Esophagus (tissue), 2 donors: ENCODE results near the gene SYTL5. TPM values are rescaled to one million over a fixed set of nuclear protein-coding genes. Genes with fewer than 3 reads are reported as not detected.

ENCODE experiments used
- H3K27ac ChIP-seq, 2 donors: one replicate each; pipeline ENCODE4 v1.5.1; 2013; ENCODE audit warnings: low read depth in 2 of 2, mild to moderate bottlenecking in 2 of 2, inconsistent platforms in 1 of 2, low read length in 1 of 2, moderate library complexity in 1 of 2
- H3K27me3 ChIP-seq, 2 donors: one replicate each; pipeline ENCODE4 v1.6.1; 2013; ENCODE audit warnings: low read length in 2 of 2, control low read depth in 1 of 2, mild to moderate bottlenecking in 1 of 2; ENCODE audit not compliant: insufficient read depth in 2 of 2, control insufficient read depth in 1 of 2
- H3K36me3 ChIP-seq, 2 donors: one replicate each; pipeline ENCODE4 v1.6.1; 2013; ENCODE audit warnings: low read length in 1 of 2; ENCODE audit not compliant: control insufficient read depth in 2 of 2, insufficient read depth in 2 of 2
- H3K4me1 ChIP-seq, 2 donors: one replicate each; pipeline ENCODE4 v1.6.1; 2013; ENCODE audit warnings: low read length in 1 of 2; ENCODE audit not compliant: control insufficient read depth in 2 of 2, insufficient read depth in 2 of 2
- H3K4me3 ChIP-seq, 2 donors: one replicate each; pipeline ENCODE4 v1.5.1; 2013; ENCODE audit warnings: low read length in 2 of 2, mild to moderate bottlenecking in 2 of 2, low read depth in 1 of 2, moderate library complexity in 1 of 2
- H3K9me3 ChIP-seq, 2 donors: one replicate each; pipeline ENCODE4 v1.6.1; 2013; ENCODE audit warnings: mild to moderate bottlenecking in 2 of 2, low read depth in 1 of 2, low read length in 1 of 2, moderate library complexity in 1 of 2; ENCODE audit not compliant: control insufficient read depth in 2 of 2, insufficient read depth in 1 of 2
- WGBS, 2 donors: extraction: QIAGEN DNeasy Blood & Tissue Kit; methylation state at CpG; one replicate each; pipeline ENCODE4 v1.1.7; 2013; 5-methylcytosine and 5-hydroxymethylcytosine counted together
- polyA plus RNA-seq, 2 donors: library from polyadenylated mRNA; stranded (reverse); fragments of 200-250 nt; gene quantifications; one replicate each; pipeline ENCODE4 v1.2.3, GENCODE V29; 2013
- donor health status: healthy with polysubstance abuse.
- donor health status: Bipolar disorder and iron deficiency.

SYTL5 gene
- polyA plus RNA-seq, 2 donors, result 3.0 TPM

DNA sequence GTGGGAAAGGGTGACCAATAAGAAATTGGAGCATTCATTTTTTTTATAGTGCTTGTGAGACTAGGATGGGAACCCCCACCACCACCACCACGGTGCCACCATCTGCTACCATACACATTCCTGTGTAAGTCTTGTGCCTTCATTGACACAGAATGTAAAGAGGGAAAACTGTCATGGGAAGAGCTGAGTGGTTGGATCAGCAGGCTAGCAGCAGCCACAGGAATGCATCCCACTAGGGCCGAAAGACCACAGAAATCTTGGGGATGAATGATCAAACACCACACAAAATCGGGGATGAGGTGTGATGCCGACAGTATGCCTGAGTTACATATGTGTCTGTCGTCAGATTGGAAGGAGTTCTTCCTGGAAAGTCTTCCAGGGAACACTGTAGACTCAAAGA lies 145.1 kb downstream of the SYTL5 start:
- 73 to 83% methylated on average over 5 of the region's 5 CpGs for WGBS, 2 donors

DNA sequence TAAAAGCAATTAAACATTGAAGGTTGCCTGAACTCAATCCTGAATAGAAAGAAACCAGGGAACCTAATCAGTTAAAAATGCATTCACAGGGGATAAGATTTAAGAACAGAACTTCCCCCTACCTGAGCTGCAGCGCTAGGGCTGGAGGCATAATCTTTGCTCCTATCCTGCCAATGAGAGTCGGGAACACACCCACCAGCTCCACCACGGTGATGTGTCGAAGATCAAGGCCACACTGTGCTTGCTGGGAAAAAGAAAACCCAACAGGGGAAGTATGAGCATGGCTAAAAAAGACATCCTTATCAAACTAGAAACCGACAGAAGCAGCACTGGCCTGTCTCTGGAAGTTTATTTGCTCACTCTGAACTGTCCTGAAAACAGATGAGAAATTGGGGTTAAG lies 148.0 kb downstream of the SYTL5 start:
- Histone ChIP-seq H3K4me1 (no peaks in the 10 kb centered on the region), H3K4me3 (no peak overlapping the region), H3K27ac (no peak overlapping the region), H3K9me3 (no peaks in the 10 kb centered on the region), H3K36me3 (no peaks in the 10 kb centered on the region), H3K27me3 (peaks cover 0 to 4% of the 10 kb centered on the region in 2 donors)
- WGBS, 2 donors, result 58 to 78% methylated on average over 5 of the region's 5 CpGs

More for the DNA sequence above, 145.1 kb downstream of the SYTL5 start:
- H3K36me3 ChIP-seq, result no peaks in the 10 kb centered on the region
- H3K4me3 ChIP-seq, result no peak overlapping the region
- H3K27ac ChIP-seq, result no peak overlapping the region
- no peaks in the 10 kb centered on the region for H3K4me1 ChIP-seq
- peaks cover 0 to 4% of the 10 kb centered on the region in 2 donors for H3K27me3 ChIP-seq
- H3K9me3 ChIP-seq, result no peaks in the 10 kb centered on the region

- Histone ChIP-seq H3K36me3 (no peaks in the 10 kb centered on the region), H3K27me3 (peaks cover 0 to 4% of the 10 kb centered on the region in 2 donors), H3K4me3 (no peak overlapping the region), H3K4me1 (no peaks in the 10 kb centered on the region), H3K9me3 (no peaks in the 10 kb centered on the region), H3K27ac (no peak overlapping the region)
- WGBS, 2 donors, result 47 to 48% methylated on average over 2 of the region's 2 CpGs
Observed at GRCh38 chrX:38154818-38155217, 148.5 kb downstream of the SYTL5 start.

- H3K4me1 ChIP-seq, result no peaks in the 10 kb centered on the region
- no peaks in the 10 kb centered on the region for H3K9me3 ChIP-seq
- H3K27ac ChIP-seq, result no peak overlapping the region
- 73 to 90% methylated on average over 7 of the region's 7 CpGs for WGBS, 2 donors
- H3K36me3 ChIP-seq, result no peaks in the 10 kb centered on the region
- no peak overlapping the region for H3K4me3 ChIP-seq
- no peaks in the 10 kb centered on the region for H3K27me3 ChIP-seq
Observed at GRCh38 chrX:38156838-38157237, 150.5 kb downstream of the SYTL5 start.

DNA sequence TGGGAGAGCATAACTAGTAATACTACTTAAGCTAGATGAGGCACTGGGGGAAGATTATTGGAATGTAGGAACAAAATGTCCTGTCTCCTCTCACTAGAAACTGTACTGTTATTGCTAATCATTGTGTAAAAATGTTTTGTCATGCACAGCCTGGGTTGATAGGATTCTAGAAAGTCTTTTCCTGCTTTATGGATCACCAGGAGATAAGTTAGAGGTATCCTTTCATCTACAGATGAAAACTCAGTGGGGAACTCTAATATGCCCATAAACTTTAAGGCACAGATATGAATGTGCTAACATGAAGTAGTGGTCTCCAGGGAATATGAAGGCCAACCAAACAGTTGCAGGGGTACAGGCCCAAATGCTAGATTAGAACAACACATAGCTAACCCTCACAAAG lies 156.8 kb downstream of the SYTL5 start:
- no peaks in the 10 kb centered on the region for H3K4me1 ChIP-seq
- no peaks in the 10 kb centered on the region for H3K9me3 ChIP-seq
- no peak overlapping the region for H3K4me3 ChIP-seq
- no peaks in the 10 kb centered on the region for H3K36me3 ChIP-seq
- H3K27me3 ChIP-seq, result no peaks in the 10 kb centered on the region
- no peak overlapping the region for H3K27ac ChIP-seq

GRCh38 chrX:38165023-38165422 lies 158.7 kb downstream of the SYTL5 start:
- Histone ChIP-seq H3K9me3 (no peaks in the 10 kb centered on the region), H3K27me3 (no peaks in the 10 kb centered on the region), H3K4me1 (no peaks in the 10 kb centered on the region), H3K36me3 (no peaks in the 10 kb centered on the region), H3K4me3 (no peak overlapping the region), H3K27ac (no peak overlapping the region)
- WGBS, 2 donors, result 48 to 49% methylated on average over 1 of the region's 1 CpG

- no peaks in the 10 kb centered on the region for H3K36me3 ChIP-seq
- H3K27ac ChIP-seq, result no peak overlapping the region
- 51 to 55% methylated on average over 2 of the region's 2 CpGs for WGBS, 2 donors
- no peaks in the 10 kb centered on the region for H3K27me3 ChIP-seq
- no peaks in the 10 kb centered on the region for H3K4me1 ChIP-seq
- H3K4me3 ChIP-seq, result no peak overlapping the region
- no peaks in the 10 kb centered on the region for H3K9me3 ChIP-seq
Observed at GRCh38 chrX:38166478-38167083, 160.2 kb downstream of the SYTL5 start.

GRCh38 chrX:38170556-38170955 lies 164.2 kb downstream of the SYTL5 start:
- Histone ChIP-seq H3K27me3 (no peaks in the 10 kb centered on the region), H3K27ac (no peak overlapping the region), H3K4me1 (no peaks in the 10 kb centered on the region), H3K4me3 (no peak overlapping the region), H3K36me3 (no peaks in the 10 kb centered on the region), H3K9me3 (no peaks in the 10 kb centered on the region)
- WGBS, 2 donors, result 80 to 86% methylated on average over 1 of the region's 1 CpG

DNA sequence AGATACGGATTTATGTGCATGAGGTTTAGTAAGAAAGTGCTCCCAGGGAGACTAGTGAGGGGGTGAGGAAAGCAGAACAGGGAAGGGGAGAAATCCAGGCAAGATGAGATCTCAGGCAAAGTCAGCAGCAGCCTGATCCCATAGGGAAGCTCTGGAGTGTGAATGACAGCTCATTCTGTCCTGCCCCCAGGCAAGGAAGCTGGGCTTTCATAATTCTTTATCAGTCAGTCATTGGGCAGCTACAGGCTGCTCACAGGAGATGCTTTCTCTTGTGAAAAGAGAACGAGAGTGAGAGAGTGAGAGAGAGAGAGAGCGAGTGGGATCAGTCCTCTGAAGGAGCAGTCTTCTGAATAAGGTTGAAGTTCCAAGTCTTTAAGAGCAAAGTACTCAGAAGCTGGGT lies 166.2 kb downstream of the SYTL5 start:
- H3K27ac ChIP-seq, result no peak overlapping the region
- no peaks in the 10 kb centered on the region for H3K27me3 ChIP-seq
- no peaks in the 10 kb centered on the region for H3K9me3 ChIP-seq
- no peaks in the 10 kb centered on the region for H3K4me1 ChIP-seq
- H3K36me3 ChIP-seq, result no peaks in the 10 kb centered on the region
- H3K4me3 ChIP-seq, result no peak overlapping the region
- WGBS, 2 donors, result 60 to 82% methylated on average over 3 of the region's 3 CpGs

DNA sequence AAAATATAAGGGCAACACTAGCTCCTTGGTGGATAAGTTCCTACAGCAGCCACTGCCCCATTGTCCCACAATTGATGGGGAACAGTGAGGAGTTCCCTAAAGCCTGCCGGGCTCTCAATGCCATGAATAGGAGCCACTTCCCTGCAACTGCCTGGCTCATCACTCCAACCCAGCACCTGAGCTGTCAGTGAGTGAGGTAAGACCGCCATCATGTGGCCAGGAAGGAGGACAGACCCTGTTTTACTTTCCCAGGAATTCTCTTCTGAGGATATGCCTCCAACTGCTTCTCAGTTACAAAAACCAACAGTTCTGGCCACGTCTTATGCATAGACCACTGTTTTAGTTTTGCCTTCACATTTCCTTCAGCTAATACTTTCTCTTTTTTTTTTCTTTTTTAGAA lies 168.8 kb downstream of the SYTL5 start:
- Histone ChIP-seq H3K36me3 (no peaks in the 10 kb centered on the region), H3K4me3 (no peak overlapping the region), H3K9me3 (no peaks in the 10 kb centered on the region), H3K4me1 (no peaks in the 10 kb centered on the region), H3K27ac (no peak overlapping the region), H3K27me3 (no peaks in the 10 kb centered on the region)
- WGBS, 2 donors, result 29 to 41% methylated on average over 3 of the region's 3 CpGs
